Ovary (tissue), 3 donors: Measurements from ENCODE around the gene PRSS21.

Source experiments
- CTCF ChIP-seq, 3 donors: fragments of 450-650 bp in 2 of 3; fragments of 200-600 bp in 1 of 3; IDR thresholded peaks; one replicate each; pipeline versions ENCODE4 v1.5.1 to v1.8.0; 2016 to 2022; ENCODE audit warnings: antibody characterized with exemption in 3 of 3, mild to moderate bottlenecking in 1 of 3
- EP300 ChIP-seq: sonication (generic); formaldehyde crosslinking; IDR thresholded peaks from one replicate; pipeline ENCODE4 v1.6.1; 2017; ENCODE audit warnings: antibody characterized with exemption
- POLR2A ChIP-seq: fragments of 450-650 bp; IDR thresholded peaks from one replicate; pipeline ENCODE4 v1.6.1; 2017; ENCODE audit warnings: antibody characterized with exemption, mild to moderate bottlenecking, moderate library complexity
- donor health status: DM: no; HTN: no; CAD: no.

GRCh38 chr16:2819179-2819938, 2.3 kb downstream of the PRSS21 start:
- TF ChIP-seq CTCF (IDR thresholded peaks at IDR 0.05) (no peak), EP300 (no peak), POLR2A (no peak)
